GM12874 (cell line): ENCODE data around the gene CENPP.

Experiments
- CTCF ChIP-seq: IDR thresholded peaks from 2 replicates; pipeline ENCODE4 v1.5.1; 2011; ENCODE audit warnings: low read depth, mild to moderate bottlenecking, control low read depth, low read length, moderate library complexity; ENCODE audit not compliant: insufficient read depth

Gene CENPP

DNA sequence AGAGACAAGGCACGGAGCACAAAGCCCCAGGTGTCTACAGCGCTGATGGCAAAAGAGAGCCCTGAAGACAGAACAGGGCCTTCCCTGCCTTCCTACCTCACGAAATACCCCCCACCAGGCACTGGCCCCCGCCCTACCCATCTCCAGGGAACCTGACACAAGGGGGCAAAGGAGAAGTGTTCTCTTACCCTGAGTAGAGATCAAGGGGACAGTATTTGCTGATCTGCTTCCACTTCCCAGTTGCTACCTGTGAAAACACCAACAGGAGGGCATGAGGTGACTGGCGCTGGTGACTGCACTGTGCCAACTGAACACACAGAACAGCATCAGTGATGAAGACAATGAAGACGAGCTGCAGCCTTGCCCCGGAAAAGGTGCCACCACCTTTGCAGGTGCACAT, 316.8 kb downstream of the CENPP start:
- no peak for TF ChIP-seq CTCF

- no peak for TF ChIP-seq CTCF
Measured at GRCh38 chr9:92644278-92644677, 318.5 kb downstream of the CENPP start.

DNA sequence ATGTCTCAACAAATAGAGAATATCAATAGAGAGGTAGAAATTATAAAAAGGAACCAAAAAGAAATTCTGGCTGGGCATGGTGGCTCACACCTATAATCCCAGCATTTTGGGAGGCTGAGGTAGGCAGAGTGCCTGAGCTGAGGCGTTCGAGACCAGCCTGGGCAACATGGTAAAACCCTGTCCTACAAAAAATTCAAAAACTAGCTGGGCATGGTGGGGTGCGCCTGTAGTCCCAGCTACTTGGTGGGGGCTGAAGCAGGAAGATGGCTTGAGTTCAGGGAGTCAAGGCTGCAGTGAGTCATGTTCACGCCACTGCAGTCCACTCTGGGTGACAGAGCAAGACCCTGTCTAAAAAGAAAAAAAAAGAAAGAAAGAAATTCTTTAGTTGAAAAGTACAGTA, 319.3 kb downstream of the CENPP start:
- no peak for TF ChIP-seq CTCF

- TF ChIP-seq CTCF = no peak
Measured at GRCh38 chr9:92647671-92648473, 322.1 kb downstream of the CENPP start.

DNA sequence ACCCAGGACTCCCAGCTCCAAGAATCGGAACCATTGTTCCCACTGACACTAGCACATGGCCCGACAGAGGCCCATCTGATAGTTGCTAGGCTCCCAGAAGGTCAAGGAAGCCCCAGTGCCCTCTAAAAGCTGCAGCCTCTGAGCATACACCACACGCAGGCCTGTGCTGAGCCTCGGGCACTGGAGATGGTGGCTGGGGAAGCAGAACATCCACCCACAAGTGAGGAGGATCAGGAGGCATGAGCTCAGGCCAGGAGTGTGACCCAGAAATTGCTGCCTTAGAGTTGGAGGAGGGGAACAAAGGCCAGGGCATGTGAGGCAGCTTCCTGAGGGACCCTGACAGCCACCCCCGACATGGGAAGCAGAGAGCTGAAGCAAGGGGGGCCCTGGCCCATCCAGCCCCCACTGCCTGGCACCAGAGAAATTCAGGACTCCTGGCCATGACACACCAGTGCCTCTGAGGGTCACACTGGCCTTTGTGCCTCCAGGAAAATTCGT, 322.8 kb downstream of the CENPP start:
- TF ChIP-seq CTCF = no peak

DNA sequence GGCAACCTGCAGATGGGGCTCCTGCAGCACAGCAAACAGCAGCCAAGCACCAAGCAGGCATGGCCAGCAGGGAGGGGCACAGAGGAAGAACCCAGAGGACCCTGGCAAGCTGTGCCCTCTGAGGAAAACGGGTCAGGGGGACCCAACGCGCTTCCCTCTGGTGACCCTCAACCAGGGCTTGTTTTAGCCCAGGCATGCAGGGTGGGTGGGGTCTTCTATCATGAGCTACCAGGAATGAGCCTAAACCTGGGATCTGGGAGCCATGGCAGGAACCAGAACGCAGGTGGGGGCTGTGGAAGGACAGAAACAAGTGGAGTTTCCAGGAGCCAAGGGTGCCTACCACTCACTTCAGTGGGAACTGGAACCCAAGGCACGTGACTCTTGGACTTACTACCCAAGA, 323.3 kb downstream of the CENPP start:
- TF ChIP-seq CTCF = no peak

DNA sequence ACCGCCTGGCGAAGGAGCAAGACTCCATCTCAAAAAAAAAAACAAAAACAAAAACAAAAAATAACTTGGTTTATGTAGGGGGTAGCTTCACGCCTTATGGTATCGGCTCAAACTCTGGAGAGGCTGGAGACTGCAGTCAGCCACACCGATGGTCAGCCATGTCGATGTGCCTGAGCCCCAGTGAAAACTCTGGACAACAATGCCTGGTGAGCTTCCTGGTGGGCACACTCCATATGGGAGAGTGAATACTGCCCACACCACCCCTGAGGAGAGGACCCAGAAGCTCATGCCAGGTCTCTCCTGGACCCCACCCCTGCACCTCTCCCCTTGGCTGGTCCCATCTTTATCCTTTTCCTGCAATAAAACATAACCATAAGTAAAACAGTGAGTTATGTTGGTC, 324.5 kb downstream of the CENPP start:
- no peak for TF ChIP-seq CTCF
